SU-DHL-6 (cell line): ENCODE measurements around the gene GPR82.

Experiments
- H2AFZ ChIP-seq: fragments of 200-600 bp; sonication (generic); 2 replicates; pipeline ENCODE4 v1.6.1; 2014; ENCODE audit warnings: low read depth, mild to moderate bottlenecking, moderate library complexity, mixed read lengths, antibody characterized with exemption, low read length; ENCODE audit not compliant: severe bottlenecking
- H3F3A ChIP-seq: fragments of 200-600 bp; shearing (Covaris generic); 2 replicates; pipeline ENCODE4 v1.6.0; 2016; ENCODE audit warnings: antibody characterized with exemption, mild to moderate bottlenecking; ENCODE audit not compliant: insufficient read depth
- H3K27ac ChIP-seq: fragments of 200-600 bp; sonication (generic); 2 replicates; pipeline ENCODE4 v1.5.1; 2016; ENCODE audit warnings: low read depth, mild to moderate bottlenecking, low read length, moderate library complexity, mixed read lengths
- H3K27me3 ChIP-seq: fragments of 200-600 bp; sonication (generic), shearing (Covaris generic); 2 replicates; pipeline ENCODE4 v1.6.0; 2014; ENCODE audit warnings: mild to moderate bottlenecking, low read length
- H3K36me3 ChIP-seq: fragments of 200-600 bp; sonication (generic); 2 replicates; pipeline ENCODE4 v1.6.1; 2014; ENCODE audit warnings: mild to moderate bottlenecking, low read length, mixed read lengths
- H3K4me2 ChIP-seq: fragments of 300-600, 200-600 bp; shearing (Covaris generic), sonication (generic); 2 replicates; pipeline ENCODE4 v1.6.0; 2014; ENCODE audit warnings: low read length, low read depth, mild to moderate bottlenecking; ENCODE audit not compliant: poor library complexity, severe bottlenecking
- H3K4me3 ChIP-seq: fragments of 200-600 bp; sonication (generic); 2 replicates; pipeline ENCODE4 v1.5.1; 2014; ENCODE audit warnings: antibody characterized with exemption, low read length, mild to moderate bottlenecking, mixed read lengths; ENCODE audit not compliant: insufficient read depth, poor library complexity, severe bottlenecking
- H3K79me2 ChIP-seq: fragments of 200-600 bp; sonication (generic); 2 replicates; pipeline ENCODE4 v1.6.1; 2014; ENCODE audit warnings: mild to moderate bottlenecking, low read length, moderate library complexity; ENCODE audit not compliant: insufficient read depth
- H3K9ac ChIP-seq: fragments of 200-600 bp; sonication (generic); 2 replicates; pipeline ENCODE4 v1.7.0; 2014; ENCODE audit warnings: mild to moderate bottlenecking, low read length
- H3K9me2 ChIP-seq: fragments of 200-600 bp; sonication (generic); replicated peaks from 2 replicates; pipeline ENCODE4 v1.6.1; 2014; ENCODE audit warnings: low read length; ENCODE audit not compliant: insufficient read depth
- H3K9me3 ChIP-seq: fragments of 200-600 bp; sonication (generic); 2 replicates; pipeline ENCODE4 v1.6.1; 2014; ENCODE audit warnings: low read length, mixed read lengths; ENCODE audit not compliant: insufficient read depth
- H4K20me1 ChIP-seq: fragments of 200-600 bp; sonication (generic); 2 replicates; pipeline ENCODE4 v1.6.1; 2014; ENCODE audit warnings: low read depth, mild to moderate bottlenecking, antibody characterized with exemption, low read length, moderate library complexity, mixed read lengths
- CTCF ChIP-seq: fragments of 200-600 bp; sonication (generic); IDR thresholded peaks from one replicate; pipeline ENCODE4 v1.5.1; 2017; ENCODE audit warnings: antibody characterized with exemption, mild to moderate bottlenecking, low read length, moderate library complexity; ENCODE audit not compliant: insufficient read depth, poor library complexity, severe bottlenecking
- EZH2phosphoT487 ChIP-seq: fragments of 200-600 bp; sonication (generic), shearing (Covaris generic); conservative IDR thresholded peaks from 2 replicates; pipeline ENCODE4 v1.6.1; 2018; ENCODE audit warnings: mild to moderate bottlenecking, antibody characterized with exemption, low read length, moderate library complexity, mixed read lengths

The GPR82 gene

GRCh38 chrX:41733939-41734338 lies 10.0 kb downstream of the GPR82 start:
- no peaks in the 10 kb centered on the region for H4K20me1 ChIP-seq
- H2AFZ ChIP-seq: no peak overlapping the region
- TF ChIP-seq CTCF: no peak
- TF ChIP-seq EZH2phosphoT487: no peak
- peaks cover 40% of the 10 kb centered on the region for H3F3A ChIP-seq
- H3K4me2 ChIP-seq: peak overlapping the region; percentile 71
- peak overlapping the region; percentile 22 for H3K4me3 ChIP-seq
- no peaks in the 10 kb centered on the region for H3K27me3 ChIP-seq
- H3K79me2 ChIP-seq: no peaks in the 10 kb centered on the region
- no peaks in the 10 kb centered on the region for H3K9me3 ChIP-seq
- H3K9ac ChIP-seq: peak overlapping the region; percentile 51
- peak overlapping the region; percentile 98 for H3K27ac ChIP-seq
- no peaks in the 10 kb centered on the region for H3K9me2 ChIP-seq
- H3K36me3 ChIP-seq: no peaks in the 10 kb centered on the region

GRCh38 chrX:41734530-41734929 lies 10.5 kb downstream of the GPR82 start:
- H3K27ac ChIP-seq: peak overlapping the region; percentile 98

GRCh38 chrX:41737065-41737464 lies 13.1 kb downstream of the GPR82 start:
- Histone ChIP-seq H3F3A (peaks cover 17% of the 10 kb centered on the region), H3K9me2 (no peaks in the 10 kb centered on the region), H3K9ac (peak overlapping the region; percentile 15; the same call in 1 of the 2 replicates), H3K9me3 (no peaks in the 10 kb centered on the region), H3K27me3 (no peaks in the 10 kb centered on the region), H2AFZ (no peak overlapping the region), H3K4me3 (no peak overlapping the region), H3K27ac (peak overlapping the region; percentile 72), H3K4me2 (peak overlapping the region; percentile 37), H3K79me2 (no peaks in the 10 kb centered on the region), H4K20me1 (no peaks in the 10 kb centered on the region), H3K36me3 (no peaks in the 10 kb centered on the region)
- no peak for TF ChIP-seq EZH2phosphoT487
- no peak for TF ChIP-seq CTCF

More at GRCh38 chrX:41734530-41734929, 10.5 kb downstream of the GPR82 start:
- Histone ChIP-seq H3K79me2 (no peaks in the 10 kb centered on the region), H3K9me2 (no peaks in the 10 kb centered on the region), H2AFZ (no peak overlapping the region), H4K20me1 (no peaks in the 10 kb centered on the region), H3K4me2 (peak overlapping the region; percentile 71), H3K9me3 (no peaks in the 10 kb centered on the region), H3K27me3 (no peaks in the 10 kb centered on the region), H3K36me3 (no peaks in the 10 kb centered on the region), H3K9ac (peak overlapping the region; percentile 51), H3F3A (peaks cover 37% of the 10 kb centered on the region), H3K4me3 (peak overlapping the region; percentile 22)
- TF ChIP-seq EZH2phosphoT487 (no peak), CTCF (peak; percentile 27)
